ENCODE measurements around the gene FZD1.

The FZD1 gene

GRCh38 chr7:91247500-91247899 lies 16.7 kb upstream of the FZD1 start:
- H3K4me3 ChIP-seq (replicated peaks; ENCODE audit: insufficient read depth, low read length), result no peak overlapping the region
- no peaks in the 10 kb centered on the region for H3K27me3 ChIP-seq (ENCODE audit: insufficient read depth, poor library complexity, severe bottlenecking)
- TF ChIP-seq SPI1 (IDR thresholded peaks at IDR 0.05; ENCODE audit: borderline replicate concordance, low read depth) (no peak), GABPA (IDR thresholded peaks at IDR 0.05; ENCODE audit: low read depth) (no peak), POLR2AphosphoS5 (IDR thresholded peaks at IDR 0.05; ENCODE audit: low read depth) (no peak), REST (IDR thresholded peaks at IDR 0.05; ENCODE audit: insufficient replicate concordance, low read depth) (no peak), CTCF (IDR thresholded peaks at IDR 0.05; ENCODE audit: insufficient read depth, low read length) (no peak)
- no peak overlapping the region for H3K27ac ChIP-seq (replicated peaks)
- no peak for DNase-seq (ENCODE audit: low read depth in 1 of 2, low spot score in 1 of 2)

- TF ChIP-seq REST (IDR thresholded peaks at IDR 0.05; ENCODE audit: insufficient replicate concordance, low read depth) (no peak), GABPA (IDR thresholded peaks at IDR 0.05; ENCODE audit: low read depth) (no peak), SPI1 (IDR thresholded peaks at IDR 0.05; ENCODE audit: borderline replicate concordance, low read depth) (no peak), POLR2AphosphoS5 (IDR thresholded peaks at IDR 0.05; ENCODE audit: low read depth) (no peak), CTCF (IDR thresholded peaks at IDR 0.05; ENCODE audit: insufficient read depth, low read length) (no peak)
- Histone ChIP-seq H3K4me3 (replicated peaks; ENCODE audit: insufficient read depth, low read length) (no peak overlapping the region), H3K27me3 (ENCODE audit: insufficient read depth, poor library complexity, severe bottlenecking) (no peaks in the 10 kb centered on the region), H3K27ac (replicated peaks) (no peak overlapping the region)
- no peak for DNase-seq (ENCODE audit: low read depth in 1 of 2, low spot score in 1 of 2)
Measured at GRCh38 chr7:91248996-91249395, 15.2 kb upstream of the FZD1 start.

GRCh38 chr7:91249506-91250233 lies 14.6 kb upstream of the FZD1 start:
- DNase-seq (ENCODE audit: low read depth in 1 of 2, low spot score in 1 of 2), result no peak
- no peaks in the 10 kb centered on the region for H3K27me3 ChIP-seq (ENCODE audit: insufficient read depth, poor library complexity, severe bottlenecking)
- no peak overlapping the region for H3K27ac ChIP-seq (replicated peaks)
- TF ChIP-seq CTCF (IDR thresholded peaks at IDR 0.05; ENCODE audit: insufficient read depth, low read length), result no peak
- no peak for TF ChIP-seq GABPA (IDR thresholded peaks at IDR 0.05; ENCODE audit: low read depth)
- TF ChIP-seq REST (IDR thresholded peaks at IDR 0.05; ENCODE audit: insufficient replicate concordance, low read depth), result no peak
- TF ChIP-seq SPI1 (IDR thresholded peaks at IDR 0.05; ENCODE audit: borderline replicate concordance, low read depth), result no peak
- TF ChIP-seq POLR2AphosphoS5 (IDR thresholded peaks at IDR 0.05; ENCODE audit: low read depth), result no peak
- H3K4me3 ChIP-seq (replicated peaks; ENCODE audit: insufficient read depth, low read length), result no peak overlapping the region

All from HL-60 (cell line).